BE2C (cell line): ENCODE data around the gene PEPD.

ENCODE experiments used
- DNase-seq: peaks from one replicate; pipeline ENCODE4 v3.0.0-alpha.2; 2020
- H3K27me3 ChIP-seq: fragments of 250-450 bp; sonication (Bioruptor Pico); 2 replicates; pipeline ENCODE4 v1.5.1; 2020; ENCODE audit warnings: mild to moderate bottlenecking
- H3K36me3 ChIP-seq: fragments of 250-450 bp; sonication (Bioruptor Pico); 2 replicates; pipeline ENCODE4 v1.5.1; 2020; ENCODE audit warnings: mild to moderate bottlenecking
- H3K4me1 ChIP-seq: fragments of 250-450 bp; sonication (Bioruptor Pico); 2 replicates; pipeline ENCODE4 v1.5.1; 2020
- H3K4me3 ChIP-seq: 2 replicates; pipeline ENCODE4 v1.5.1; 2011; ENCODE audit warnings: low read depth, low read length
- H3K9me3 ChIP-seq: fragments of 250-450 bp; sonication (Bioruptor Pico); 2 replicates; pipeline ENCODE4 v1.5.1; 2020
- TF ChIP-seq, protein P1 (sequence below): IDR thresholded peaks from 2 replicates; pipeline ENCODE4 v1.5.1; 2012; ENCODE audit warnings: mild to moderate bottlenecking, low read depth, low read length

PEPD gene

DNA sequence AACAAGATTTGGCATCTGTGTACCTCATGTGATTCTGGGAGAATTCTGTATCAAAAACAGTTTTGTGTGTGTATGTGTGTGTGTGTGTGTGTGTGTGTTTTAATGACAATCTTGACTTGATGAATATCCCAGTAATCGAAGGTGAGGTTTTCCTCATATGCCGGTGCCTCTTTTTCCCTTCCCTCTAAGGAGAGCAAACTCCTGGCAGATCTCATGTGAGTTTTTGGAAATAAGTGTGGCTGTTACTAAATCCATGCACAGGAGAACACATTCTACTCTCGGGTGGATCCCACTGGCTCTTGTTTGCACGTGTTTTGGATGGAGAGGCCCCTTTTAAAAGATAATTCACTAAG is 177.0 kb downstream of the PEPD start:
- no peak for DNase-seq
- peaks cover 13% of the 10 kb centered on the region; the same call in 1 of the 2 replicates for H3K27me3 ChIP-seq
- no peak overlapping the region for H3K4me3 ChIP-seq
- no peaks in the 10 kb centered on the region for H3K36me3 ChIP-seq
- H3K9me3 ChIP-seq: no peaks in the 10 kb centered on the region
- TF ChIP-seq, protein P1, sequence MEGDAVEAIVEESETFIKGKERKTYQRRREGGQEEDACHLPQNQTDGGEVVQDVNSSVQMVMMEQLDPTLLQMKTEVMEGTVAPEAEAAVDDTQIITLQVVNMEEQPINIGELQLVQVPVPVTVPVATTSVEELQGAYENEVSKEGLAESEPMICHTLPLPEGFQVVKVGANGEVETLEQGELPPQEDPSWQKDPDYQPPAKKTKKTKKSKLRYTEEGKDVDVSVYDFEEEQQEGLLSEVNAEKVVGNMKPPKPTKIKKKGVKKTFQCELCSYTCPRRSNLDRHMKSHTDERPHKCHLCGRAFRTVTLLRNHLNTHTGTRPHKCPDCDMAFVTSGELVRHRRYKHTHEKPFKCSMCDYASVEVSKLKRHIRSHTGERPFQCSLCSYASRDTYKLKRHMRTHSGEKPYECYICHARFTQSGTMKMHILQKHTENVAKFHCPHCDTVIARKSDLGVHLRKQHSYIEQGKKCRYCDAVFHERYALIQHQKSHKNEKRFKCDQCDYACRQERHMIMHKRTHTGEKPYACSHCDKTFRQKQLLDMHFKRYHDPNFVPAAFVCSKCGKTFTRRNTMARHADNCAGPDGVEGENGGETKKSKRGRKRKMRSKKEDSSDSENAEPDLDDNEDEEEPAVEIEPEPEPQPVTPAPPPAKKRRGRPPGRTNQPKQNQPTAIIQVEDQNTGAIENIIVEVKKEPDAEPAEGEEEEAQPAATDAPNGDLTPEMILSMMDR: no peak
- no peaks in the 10 kb centered on the region for H3K4me1 ChIP-seq

DNA sequence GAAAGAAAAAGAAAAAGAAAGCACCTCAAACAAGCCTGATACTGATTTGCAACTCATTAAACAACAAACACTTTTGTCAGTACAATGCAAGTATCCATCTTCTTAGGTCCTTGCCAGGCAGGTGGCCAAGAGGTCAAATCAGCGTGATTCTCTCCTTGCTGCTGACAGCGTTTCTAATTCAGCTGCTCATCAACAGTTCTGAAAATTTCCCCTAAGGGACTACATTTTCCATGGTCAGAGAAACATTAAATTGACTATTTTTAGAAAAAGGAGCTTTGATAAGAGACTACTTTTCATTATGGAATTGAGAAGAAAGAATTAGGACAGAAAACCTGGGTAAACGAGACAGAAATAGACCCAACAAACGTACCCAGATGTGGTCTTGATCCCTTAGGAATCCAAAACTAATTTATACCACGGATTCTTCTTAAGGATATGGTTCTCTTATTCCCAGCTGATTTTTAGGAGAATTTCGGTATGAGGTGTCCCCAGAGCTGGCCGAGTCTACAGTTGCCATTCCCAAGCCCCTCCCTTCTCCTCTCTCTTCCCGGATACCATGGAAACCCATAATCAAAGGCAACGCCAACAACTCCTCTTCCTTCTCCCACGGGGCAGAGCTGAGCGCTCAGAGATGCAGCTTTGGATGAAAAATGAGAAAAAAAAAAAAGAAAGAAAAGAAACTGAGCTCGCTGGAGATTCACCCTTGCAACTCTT is 177.6 kb downstream of the PEPD start:
- Histone ChIP-seq H3K27me3 (peaks cover 13% of the 10 kb centered on the region; the same call in 1 of the 2 replicates), H3K9me3 (no peaks in the 10 kb centered on the region), H3K36me3 (no peaks in the 10 kb centered on the region), H3K4me3 (no peak overlapping the region), H3K4me1 (no peaks in the 10 kb centered on the region)
- TF ChIP-seq, protein P1: no peak
- no peak for DNase-seq

DNA sequence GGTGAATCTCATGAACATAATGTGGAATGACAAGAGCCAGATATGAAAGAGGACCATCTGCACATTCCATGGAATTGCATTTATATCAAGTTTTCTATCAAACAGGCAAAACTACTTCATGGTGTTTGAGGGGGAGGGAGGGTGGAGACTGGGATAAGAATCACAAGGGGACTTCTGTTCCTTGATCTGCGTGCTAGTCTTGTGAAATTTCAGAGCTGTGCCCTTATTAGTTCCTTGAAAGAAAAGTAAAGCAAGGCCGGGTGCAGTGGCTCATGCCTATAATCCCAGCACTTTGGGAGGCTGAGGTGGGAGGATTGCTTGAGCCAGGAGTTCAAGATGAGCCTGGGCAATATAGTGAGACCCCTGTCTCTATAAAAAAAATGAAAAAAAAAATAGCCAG is 178.3 kb downstream of the PEPD start:
- TF ChIP-seq, protein P1: no peak
- Histone ChIP-seq H3K4me3 (no peak overlapping the region), H3K36me3 (no peaks in the 10 kb centered on the region), H3K4me1 (no peaks in the 10 kb centered on the region), H3K9me3 (no peaks in the 10 kb centered on the region), H3K27me3 (peaks cover 13% of the 10 kb centered on the region; the same call in 1 of the 2 replicates)
- DNase-seq: no peak

DNA sequence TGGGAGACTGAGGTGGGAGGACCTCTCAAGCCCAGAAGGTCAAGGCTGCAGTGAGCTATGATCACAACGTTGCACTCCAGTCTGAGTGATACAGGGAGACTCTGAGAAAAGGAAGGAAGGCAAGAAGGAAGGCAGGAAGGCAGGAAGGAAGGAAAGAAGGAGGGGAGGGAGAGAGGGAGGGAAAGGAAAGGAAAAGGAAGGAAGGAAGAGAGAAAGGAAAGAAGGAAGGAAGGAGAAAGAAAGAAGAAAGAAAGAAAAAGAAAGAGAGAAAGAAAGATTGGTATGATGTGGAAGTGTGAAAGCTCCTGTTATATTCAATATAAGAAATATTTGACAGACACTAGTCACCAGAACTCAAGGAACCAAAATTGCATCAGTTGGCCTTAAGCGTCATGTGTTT is 180.6 kb downstream of the PEPD start:
- H3K27me3 ChIP-seq: peaks cover 10% of the 10 kb centered on the region; the same call in 1 of the 2 replicates
- no peaks in the 10 kb centered on the region for H3K4me1 ChIP-seq
- TF ChIP-seq, protein P1: no peak
- no peaks in the 10 kb centered on the region for H3K9me3 ChIP-seq
- H3K36me3 ChIP-seq: no peaks in the 10 kb centered on the region
- H3K4me3 ChIP-seq: no peak overlapping the region
- DNase-seq: no peak

DNA sequence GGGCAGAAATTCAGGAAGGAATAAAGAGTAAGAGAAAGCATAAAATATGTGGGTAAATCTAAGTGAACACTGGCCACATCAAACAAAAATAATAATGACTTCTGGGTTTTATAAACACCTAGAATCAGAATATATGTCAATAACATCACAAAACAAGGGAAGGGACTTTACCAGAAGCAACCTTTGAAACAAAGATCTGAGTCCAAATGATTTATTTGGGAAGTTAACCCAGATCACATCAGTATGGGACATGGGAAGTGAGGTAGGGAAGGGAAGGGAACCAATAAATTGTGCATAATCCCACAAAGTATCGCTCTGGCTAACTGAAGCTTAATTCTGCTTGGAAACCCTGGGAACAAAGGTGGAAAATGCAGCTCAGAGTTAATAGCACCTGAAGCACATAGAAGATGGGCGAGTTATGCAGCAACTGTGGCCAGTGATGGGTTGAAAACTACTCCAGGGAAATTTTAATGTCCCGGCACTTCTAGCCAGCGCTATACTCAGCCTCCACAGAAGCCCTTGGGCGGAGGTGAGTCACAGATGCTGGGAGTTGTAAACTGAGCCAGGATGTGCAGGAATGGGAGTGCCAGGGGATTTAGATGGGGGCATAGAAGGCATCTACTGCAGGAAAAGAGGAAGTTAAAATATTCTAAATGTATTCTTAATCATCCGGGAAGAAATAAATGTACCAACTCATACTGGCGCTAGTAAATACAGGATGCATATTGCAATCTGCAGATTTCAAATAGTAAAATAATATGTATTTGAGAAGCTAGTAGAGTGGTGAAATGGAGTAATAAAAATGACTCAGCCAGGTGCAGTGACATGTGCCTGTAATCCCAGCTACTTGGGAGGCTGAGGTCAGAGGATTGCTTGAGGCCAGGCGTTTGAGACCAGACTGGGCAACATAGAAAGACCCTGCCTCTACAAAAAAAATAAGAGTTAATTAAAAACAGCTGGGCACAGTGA is 182.3 kb downstream of the PEPD start:
- TF ChIP-seq, protein P1: no peak
- H3K27me3 ChIP-seq: peaks cover 10% of the 10 kb centered on the region; the same call in 1 of the 2 replicates
- no peaks in the 10 kb centered on the region for H3K36me3 ChIP-seq
- no peaks in the 10 kb centered on the region for H3K9me3 ChIP-seq
- DNase-seq: no peak
- no peak overlapping the region for H3K4me3 ChIP-seq
- no peaks in the 10 kb centered on the region for H3K4me1 ChIP-seq
